Measurements from ENCODE around the gene GLRA1. TPM values are rescaled to one million over a fixed set of nuclear protein-coding genes. Genes with fewer than 3 reads are reported as not detected.

The GLRA1 gene
- total RNA-seq, 2 donors from 2014 or later: not detected

DNA sequence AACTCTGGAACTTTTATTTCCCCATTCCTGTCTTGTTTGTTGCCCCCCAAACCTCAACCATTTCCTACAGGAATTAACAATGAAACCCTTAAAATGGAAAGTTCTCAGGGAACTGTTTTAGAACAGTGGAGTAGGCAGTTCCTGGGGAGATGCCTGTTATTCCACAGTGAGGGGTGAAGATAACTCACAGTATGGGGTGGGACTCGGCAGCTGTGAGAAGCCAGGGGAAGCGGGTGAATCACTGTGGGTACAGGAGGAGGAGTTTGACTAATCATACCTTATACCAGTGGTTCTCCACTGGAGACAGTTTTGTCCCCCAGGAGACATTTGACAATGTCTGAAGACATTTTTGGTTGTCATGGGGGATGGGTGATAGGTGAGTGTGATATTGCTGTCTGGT lies 36.9 kb upstream of the GLRA1 start:
- Histone ChIP-seq H3K27me3 (no peaks in the 10 kb centered on the region), H3K4me1 (no peaks in the 10 kb centered on the region), H3K4me3 (no peak overlapping the region), H3K27ac (no peak overlapping the region), H3K9me3 (no peaks in the 10 kb centered on the region), H3K9ac (ENCODE audit: low read depth in 2 of 2, low read length in 2 of 2) (no peak overlapping the region), H3K36me3 (no peaks in the 10 kb centered on the region)
- intact Hi-C loops (cut with DNase I): no loop called here
- DNase-seq: no peak
- TF ChIP-seq, protein P1, sequence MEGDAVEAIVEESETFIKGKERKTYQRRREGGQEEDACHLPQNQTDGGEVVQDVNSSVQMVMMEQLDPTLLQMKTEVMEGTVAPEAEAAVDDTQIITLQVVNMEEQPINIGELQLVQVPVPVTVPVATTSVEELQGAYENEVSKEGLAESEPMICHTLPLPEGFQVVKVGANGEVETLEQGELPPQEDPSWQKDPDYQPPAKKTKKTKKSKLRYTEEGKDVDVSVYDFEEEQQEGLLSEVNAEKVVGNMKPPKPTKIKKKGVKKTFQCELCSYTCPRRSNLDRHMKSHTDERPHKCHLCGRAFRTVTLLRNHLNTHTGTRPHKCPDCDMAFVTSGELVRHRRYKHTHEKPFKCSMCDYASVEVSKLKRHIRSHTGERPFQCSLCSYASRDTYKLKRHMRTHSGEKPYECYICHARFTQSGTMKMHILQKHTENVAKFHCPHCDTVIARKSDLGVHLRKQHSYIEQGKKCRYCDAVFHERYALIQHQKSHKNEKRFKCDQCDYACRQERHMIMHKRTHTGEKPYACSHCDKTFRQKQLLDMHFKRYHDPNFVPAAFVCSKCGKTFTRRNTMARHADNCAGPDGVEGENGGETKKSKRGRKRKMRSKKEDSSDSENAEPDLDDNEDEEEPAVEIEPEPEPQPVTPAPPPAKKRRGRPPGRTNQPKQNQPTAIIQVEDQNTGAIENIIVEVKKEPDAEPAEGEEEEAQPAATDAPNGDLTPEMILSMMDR (IDR thresholded peaks at IDR 0.05): no peak

DNA sequence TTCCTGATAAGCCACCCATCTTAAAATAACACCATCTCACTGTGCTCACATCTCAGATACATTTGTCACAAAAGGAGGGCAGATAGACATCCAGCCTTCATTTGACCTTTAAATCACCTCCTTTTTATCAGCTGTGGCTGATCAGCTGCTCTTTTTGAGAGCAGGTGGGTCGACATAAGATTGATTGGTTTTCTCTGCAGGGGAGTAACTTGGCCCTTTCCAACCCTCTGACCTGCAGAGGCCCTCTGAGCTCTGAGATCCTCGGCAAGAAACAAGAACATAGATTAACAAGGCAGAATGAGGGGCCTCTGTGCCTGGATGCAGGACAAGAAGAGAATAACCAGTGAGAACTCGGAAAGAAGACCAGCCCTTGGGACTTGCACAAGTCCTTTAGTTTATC lies 33.5 kb upstream of the GLRA1 start:
- Histone ChIP-seq H3K36me3 (no peaks in the 10 kb centered on the region), H3K9me3 (no peaks in the 10 kb centered on the region), H3K4me3 (no peak overlapping the region), H3K27ac (no peak overlapping the region), H3K4me1 (no peaks in the 10 kb centered on the region), H3K9ac (ENCODE audit: low read depth in 2 of 2, low read length in 2 of 2) (no peak overlapping the region), H3K27me3 (no peaks in the 10 kb centered on the region)
- intact Hi-C loops (cut with DNase I): no loop called here
- TF ChIP-seq, protein P1 (IDR thresholded peaks at IDR 0.05): no peak
- DNase-seq: no peak

DNA sequence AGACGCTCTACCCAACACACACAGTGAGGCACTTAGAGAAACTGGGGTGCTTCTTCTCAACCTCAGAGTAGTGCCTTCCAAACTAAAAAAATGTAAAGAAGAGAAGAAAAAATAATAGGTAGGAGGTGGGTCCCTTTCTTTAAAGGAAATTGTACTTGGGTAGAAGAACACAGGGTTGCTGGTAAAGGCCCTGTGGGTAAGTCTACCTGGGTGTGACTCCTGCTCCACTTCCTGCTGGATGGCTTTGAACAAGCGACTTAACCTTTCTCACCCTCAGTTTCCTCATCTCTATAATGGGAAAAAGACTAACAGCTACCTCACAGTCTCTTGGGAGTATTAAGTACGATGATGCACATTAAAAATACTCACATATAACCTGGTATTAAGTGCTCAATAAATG lies 32.1 kb upstream of the GLRA1 start:
- Histone ChIP-seq H3K27me3 (no peaks in the 10 kb centered on the region), H3K4me1 (no peaks in the 10 kb centered on the region), H3K9me3 (no peaks in the 10 kb centered on the region), H3K27ac (no peak overlapping the region), H3K36me3 (no peaks in the 10 kb centered on the region), H3K9ac (ENCODE audit: low read depth in 2 of 2, low read length in 2 of 2) (no peak overlapping the region), H3K4me3 (no peak overlapping the region)
- no peak for DNase-seq
- TF ChIP-seq, protein P1 (IDR thresholded peaks at IDR 0.05): no peak
- intact Hi-C loops (cut with DNase I): no loop called here

DNA sequence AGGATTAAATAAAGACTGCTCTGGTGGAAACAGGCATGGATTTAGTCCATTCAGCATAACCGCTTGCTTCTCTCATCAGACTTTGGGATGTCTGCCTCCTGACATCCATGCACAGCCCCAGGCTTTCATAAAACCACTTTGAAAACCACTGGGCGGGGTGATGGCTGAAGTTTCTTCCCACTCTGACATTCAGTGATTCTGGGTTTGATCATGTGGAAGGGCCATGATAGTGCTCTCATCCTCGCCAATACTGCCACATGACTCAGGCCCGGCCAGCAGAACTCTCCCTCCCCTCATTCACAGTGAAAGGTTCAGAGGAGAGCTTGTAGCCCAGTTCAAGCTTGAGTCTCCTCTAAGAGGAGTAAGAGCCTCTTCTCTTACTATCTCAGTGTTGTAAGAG lies 29.6 kb upstream of the GLRA1 start:
- no peak overlapping the region for H3K4me3 ChIP-seq
- no peaks in the 10 kb centered on the region for H3K9me3 ChIP-seq
- H3K9ac ChIP-seq (ENCODE audit: low read depth in 2 of 2, low read length in 2 of 2): no peak overlapping the region
- no peak for DNase-seq
- H3K4me1 ChIP-seq: no peaks in the 10 kb centered on the region
- H3K27me3 ChIP-seq: no peaks in the 10 kb centered on the region
- intact Hi-C loops (cut with DNase I): no loop called here
- TF ChIP-seq, protein P1 (IDR thresholded peaks at IDR 0.05): no peak
- H3K36me3 ChIP-seq: no peaks in the 10 kb centered on the region
- H3K27ac ChIP-seq: no peak overlapping the region

DNA sequence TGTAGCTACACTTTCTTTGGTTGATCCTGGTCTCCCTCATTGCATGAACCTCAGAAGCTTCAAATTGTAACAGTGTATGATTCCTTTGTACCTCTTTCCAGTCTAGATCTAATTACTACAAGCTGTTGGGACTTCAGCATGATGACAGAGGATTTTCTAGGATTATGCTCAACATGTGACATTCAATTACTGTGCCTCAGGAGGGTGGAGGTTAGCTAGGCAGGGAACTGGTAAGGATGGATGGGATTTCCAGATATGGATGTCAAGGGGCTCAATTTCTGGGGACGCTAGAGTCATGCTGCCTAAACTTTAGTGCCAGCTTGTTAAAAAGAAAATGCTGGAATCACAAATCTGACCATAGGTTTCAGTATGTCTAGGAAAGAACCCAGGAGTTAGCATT lies 29.2 kb upstream of the GLRA1 start:
- Histone ChIP-seq H3K9me3 (no peaks in the 10 kb centered on the region), H3K4me1 (no peaks in the 10 kb centered on the region), H3K27me3 (no peaks in the 10 kb centered on the region), H3K36me3 (no peaks in the 10 kb centered on the region), H3K4me3 (no peak overlapping the region), H3K27ac (no peak overlapping the region), H3K9ac (ENCODE audit: low read depth in 2 of 2, low read length in 2 of 2) (no peak overlapping the region)
- intact Hi-C loops (cut with DNase I): no loop called here
- TF ChIP-seq, protein P1 (IDR thresholded peaks at IDR 0.05): no peak
- DNase-seq: no peak

DNA sequence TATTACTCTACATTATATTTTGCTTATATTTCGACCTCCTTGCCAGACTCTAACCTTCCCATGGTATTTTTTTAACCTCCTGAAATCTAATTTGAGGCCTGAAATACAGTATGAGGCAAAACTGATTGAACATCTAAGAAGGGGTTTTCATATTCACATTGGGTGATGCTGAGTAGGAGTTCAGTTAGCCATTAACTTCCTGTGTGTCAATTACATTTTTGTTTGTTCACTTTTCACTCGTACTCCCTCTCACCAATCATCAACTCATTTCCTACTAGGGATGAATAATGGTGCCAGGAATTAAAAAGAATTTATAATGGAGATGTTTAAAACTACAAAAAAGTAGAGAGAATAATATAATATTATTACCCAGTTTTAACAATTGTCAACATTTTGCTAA lies 27.6 kb upstream of the GLRA1 start:
- Histone ChIP-seq H3K36me3 (no peaks in the 10 kb centered on the region), H3K27me3 (no peaks in the 10 kb centered on the region), H3K4me1 (no peaks in the 10 kb centered on the region), H3K9me3 (no peaks in the 10 kb centered on the region), H3K4me3 (no peak overlapping the region), H3K27ac (no peak overlapping the region), H3K9ac (ENCODE audit: low read depth in 2 of 2, low read length in 2 of 2) (no peak overlapping the region)
- TF ChIP-seq, protein P1 (IDR thresholded peaks at IDR 0.05): no peak
- DNase-seq: no peak
- intact Hi-C loops (cut with DNase I): no loop called here

All from colonic mucosa (tissue), 4 donors.